ENCODE results near the gene SPTBN5.

GRCh38 chr15:41839781-41840491 is 53.9 kb downstream of the SPTBN5 start:
- TF ChIP-seq, protein P1, sequence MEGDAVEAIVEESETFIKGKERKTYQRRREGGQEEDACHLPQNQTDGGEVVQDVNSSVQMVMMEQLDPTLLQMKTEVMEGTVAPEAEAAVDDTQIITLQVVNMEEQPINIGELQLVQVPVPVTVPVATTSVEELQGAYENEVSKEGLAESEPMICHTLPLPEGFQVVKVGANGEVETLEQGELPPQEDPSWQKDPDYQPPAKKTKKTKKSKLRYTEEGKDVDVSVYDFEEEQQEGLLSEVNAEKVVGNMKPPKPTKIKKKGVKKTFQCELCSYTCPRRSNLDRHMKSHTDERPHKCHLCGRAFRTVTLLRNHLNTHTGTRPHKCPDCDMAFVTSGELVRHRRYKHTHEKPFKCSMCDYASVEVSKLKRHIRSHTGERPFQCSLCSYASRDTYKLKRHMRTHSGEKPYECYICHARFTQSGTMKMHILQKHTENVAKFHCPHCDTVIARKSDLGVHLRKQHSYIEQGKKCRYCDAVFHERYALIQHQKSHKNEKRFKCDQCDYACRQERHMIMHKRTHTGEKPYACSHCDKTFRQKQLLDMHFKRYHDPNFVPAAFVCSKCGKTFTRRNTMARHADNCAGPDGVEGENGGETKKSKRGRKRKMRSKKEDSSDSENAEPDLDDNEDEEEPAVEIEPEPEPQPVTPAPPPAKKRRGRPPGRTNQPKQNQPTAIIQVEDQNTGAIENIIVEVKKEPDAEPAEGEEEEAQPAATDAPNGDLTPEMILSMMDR (conservative IDR thresholded peaks at IDR 0.05; ENCODE audit: low read depth, low read length): no peak
- TF ChIP-seq EZH2 (IDR thresholded peaks at IDR 0.05; ENCODE audit: borderline replicate concordance, low read depth, low read length, poor library complexity, severe bottlenecking): no peak

Measured in A673 (cell line).